Esophagus squamous epithelium (tissue), 4 donors: ENCODE measurements around the gene CCDC121.

ENCODE experiments used
- CTCF ChIP-seq, 6 experiments: fragments of 450-650 bp in 4 of 6; fragments of 200-600 bp in 2 of 6; sonication (generic) in 2 of 6; IDR thresholded peaks; one replicate each; pipeline ENCODE4 v1.5.1; 2016 to 2019; ENCODE audit warnings: antibody characterized with exemption in 6 of 6, mild to moderate bottlenecking in 4 of 6, moderate library complexity in 4 of 6
- POLR2A ChIP-seq, 4 donors: fragments of 450-650 bp; IDR thresholded peaks; one replicate each; pipeline ENCODE4 v1.6.1; 2017; ENCODE audit warnings: antibody characterized with exemption in 4 of 4, mild to moderate bottlenecking in 4 of 4, moderate library complexity in 3 of 4

GRCh38 chr2:27667446-27667845, 38.6 kb upstream of the CCDC121 start:
- TF ChIP-seq CTCF (IDR thresholded peaks at IDR 0.05) (no peak), POLR2A (IDR thresholded peaks at IDR 0.05) (no peak)
